IMR-90 (cell line): ENCODE results near the gene PTPRCAP.

ENCODE experiments used
- CTCF ChIP-seq: conservative IDR thresholded peaks from 2 replicates; pipeline ENCODE4 v1.5.1; 2012; ENCODE audit warnings: mild to moderate bottlenecking, low read depth, low read length, improper control_type of control experiment
- ELK1 ChIP-seq: fragments of 150-350 bp; IDR thresholded peaks from 2 replicates; pipeline ENCODE4 v1.6.1; 2016; ENCODE audit warnings: low read depth, mild to moderate bottlenecking, low read length, moderate library complexity, borderline replicate concordance
- MXI1 ChIP-seq: IDR thresholded peaks from 2 replicates; pipeline ENCODE4 v1.6.1; 2012; ENCODE audit warnings: low read depth, mild to moderate bottlenecking, low read length, moderate library complexity, borderline replicate concordance
- POLR2A ChIP-seq: IDR thresholded peaks from 2 replicates; pipeline ENCODE4 v1.6.1; 2012; ENCODE audit warnings: mild to moderate bottlenecking, low read depth, low read length
- RFX5 ChIP-seq: IDR thresholded peaks from 2 replicates; pipeline ENCODE4 v1.8.0; 2012; ENCODE audit warnings: low read depth, mild to moderate bottlenecking, low read length, moderate library complexity
- SMC3 ChIP-seq: fragments of 150-350 bp; IDR thresholded peaks from 2 replicates; pipeline ENCODE4 v1.6.1; 2016; ENCODE audit warnings: low read depth, mild to moderate bottlenecking, antibody characterized with exemption, low read length, moderate library complexity

GRCh38 chr11:67449116-67449844, 11.8 kb upstream of the PTPRCAP start:
- TF ChIP-seq RFX5 (no peak), CTCF (no peak), SMC3 (no peak), POLR2A (no peak), MXI1 (no peak), ELK1 (no peak)
